Measurements from ENCODE around the gene THAP4.
"Not testable (repeated sequence)": the region's sequence is repeated elsewhere in the genome, so short reads cannot be mapped to it uniquely, and the experiment has no call there.

- TF ChIP-seq ATF3 (IDR thresholded peaks at IDR 0.05); SRF (IDR thresholded peaks at IDR 0.05; ENCODE audit: low read depth); POLR2A (IDR thresholded peaks at IDR 0.05; ENCODE audit: borderline replicate concordance, extremely low read depth, insufficient read depth, insufficient read length): not testable (repeated sequence)
- TF ChIP-seq, protein P1, sequence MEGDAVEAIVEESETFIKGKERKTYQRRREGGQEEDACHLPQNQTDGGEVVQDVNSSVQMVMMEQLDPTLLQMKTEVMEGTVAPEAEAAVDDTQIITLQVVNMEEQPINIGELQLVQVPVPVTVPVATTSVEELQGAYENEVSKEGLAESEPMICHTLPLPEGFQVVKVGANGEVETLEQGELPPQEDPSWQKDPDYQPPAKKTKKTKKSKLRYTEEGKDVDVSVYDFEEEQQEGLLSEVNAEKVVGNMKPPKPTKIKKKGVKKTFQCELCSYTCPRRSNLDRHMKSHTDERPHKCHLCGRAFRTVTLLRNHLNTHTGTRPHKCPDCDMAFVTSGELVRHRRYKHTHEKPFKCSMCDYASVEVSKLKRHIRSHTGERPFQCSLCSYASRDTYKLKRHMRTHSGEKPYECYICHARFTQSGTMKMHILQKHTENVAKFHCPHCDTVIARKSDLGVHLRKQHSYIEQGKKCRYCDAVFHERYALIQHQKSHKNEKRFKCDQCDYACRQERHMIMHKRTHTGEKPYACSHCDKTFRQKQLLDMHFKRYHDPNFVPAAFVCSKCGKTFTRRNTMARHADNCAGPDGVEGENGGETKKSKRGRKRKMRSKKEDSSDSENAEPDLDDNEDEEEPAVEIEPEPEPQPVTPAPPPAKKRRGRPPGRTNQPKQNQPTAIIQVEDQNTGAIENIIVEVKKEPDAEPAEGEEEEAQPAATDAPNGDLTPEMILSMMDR (IDR thresholded peaks at IDR 0.05 in 2 of 3, conservative IDR thresholded peaks at IDR 0.05 in 1 of 3; ENCODE audit: borderline replicate concordance in 1 of 3, insufficient read depth in 1 of 3, low read depth in 2 of 3, low read length in 2 of 3), result not testable (repeated sequence)
These were observed 46.2 kb downstream of the THAP4 start for GRCh38 chr2:241590496-241591455.

All from HCT116 (cell line).